Measurements from ENCODE around the gene BAG5.
A peak's percentile ranks its signal among the peaks of the same experiment; 100 is the strongest.
"Not testable (repeated sequence)": the region's sequence is repeated elsewhere in the genome, so short reads cannot be mapped to it uniquely, and the experiment has no call there.

The BAG5 gene

DNA sequence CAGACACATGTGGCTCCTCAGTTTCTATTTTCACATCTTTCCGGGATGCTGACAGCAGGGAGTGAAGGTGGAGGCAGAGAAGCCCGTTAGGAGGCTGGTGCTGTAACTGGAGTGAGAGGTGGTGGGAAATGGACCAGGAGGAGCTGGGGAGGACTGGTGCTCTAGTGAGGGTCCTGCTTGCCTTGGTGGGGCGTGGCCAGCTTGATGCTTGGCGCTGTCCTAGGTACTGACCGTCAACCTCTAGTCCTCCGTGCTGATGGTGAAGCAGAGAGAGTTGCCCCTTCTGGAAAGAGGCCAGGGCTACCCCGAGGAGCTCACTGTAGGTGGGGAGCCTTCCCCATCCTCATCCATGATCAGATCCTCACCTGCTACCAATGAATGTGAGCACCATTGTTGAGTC is 32.1 kb downstream of the BAG5 start:
- no peaks in the 10 kb centered on the region for H3K27me3 ChIP-seq (ENCODE audit: low read depth, low read length)
- H3K9me3 ChIP-seq (ENCODE audit: control insufficient read depth in 1 of 2, low read length in 2 of 2), result no peaks in the 10 kb centered on the region
- no peaks in the 10 kb centered on the region for H3K36me3 ChIP-seq (ENCODE audit: control insufficient read depth in 1 of 2, insufficient read depth in 2 of 2, low read length in 2 of 2)
- H3K27ac ChIP-seq (ENCODE audit: low read length), result no peak overlapping the region
- peaks cover 11 to 73% of the 10 kb centered on the region in 2 donors for H3K4me1 ChIP-seq (ENCODE audit: control insufficient read depth in 1 of 2, insufficient read depth in 2 of 2, low read length in 2 of 2)
- H3K4me3 ChIP-seq (ENCODE audit: low read depth in 1 of 2, low read length in 2 of 2), result peak overlapping the region in 1 of 2 donors; percentile 98

DNA sequence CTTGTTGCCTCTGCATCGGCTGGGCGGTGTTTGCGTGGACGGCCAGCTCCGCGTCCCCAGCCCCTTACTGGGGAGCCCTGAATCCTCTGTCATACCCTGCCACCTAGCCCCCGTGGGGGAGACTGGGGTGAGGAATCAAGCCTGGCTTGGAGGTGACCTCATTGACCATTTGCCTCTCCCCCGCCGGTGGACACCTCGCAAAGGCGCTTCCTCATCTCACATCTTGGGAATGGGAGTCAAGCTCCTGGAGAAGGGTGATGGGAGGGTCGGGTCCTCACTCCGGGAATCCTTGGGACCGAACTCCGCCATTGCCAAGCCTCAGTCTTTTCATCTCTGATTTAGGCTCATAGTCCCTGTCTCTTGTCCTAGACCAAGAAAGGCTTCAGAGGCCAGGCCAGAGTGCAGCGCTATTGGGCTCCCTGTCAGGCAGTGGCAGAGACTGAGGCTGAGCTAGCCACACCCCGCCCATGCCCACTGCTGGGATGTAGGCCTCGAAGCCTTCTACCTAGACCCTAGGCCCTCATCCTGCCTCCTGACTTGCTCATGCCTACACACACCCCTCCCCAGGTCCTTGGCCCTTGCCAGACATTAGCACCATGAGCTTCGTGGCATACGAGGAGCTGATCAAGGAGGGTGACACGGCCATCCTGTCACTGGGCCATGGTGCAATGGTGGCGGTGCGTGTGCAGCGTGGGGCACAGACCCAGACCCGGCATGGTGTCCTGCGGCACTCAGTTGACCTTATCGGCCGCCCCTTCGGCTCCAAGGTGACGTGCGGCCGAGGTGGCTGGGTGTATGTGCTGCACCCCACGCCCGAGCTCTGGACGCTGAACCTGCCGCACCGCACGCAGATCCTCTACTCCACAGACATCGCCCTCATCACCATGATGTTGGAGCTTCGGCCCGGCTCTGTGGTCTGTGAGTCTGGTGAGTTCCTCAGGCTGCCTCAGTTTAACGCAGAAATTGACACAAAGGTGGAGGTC is 32.8 kb downstream of the BAG5 start:
- no peaks in the 10 kb centered on the region for H3K27me3 ChIP-seq (ENCODE audit: low read depth, low read length)
- H3K36me3 ChIP-seq (ENCODE audit: control insufficient read depth in 1 of 2, insufficient read depth in 2 of 2, low read length in 2 of 2), result no peaks in the 10 kb centered on the region
- peak overlapping the region; percentile 88 to 98 for H3K4me3 ChIP-seq (ENCODE audit: low read depth in 1 of 2, low read length in 2 of 2)
- H3K4me1 ChIP-seq (ENCODE audit: control insufficient read depth in 1 of 2, insufficient read depth in 2 of 2, low read length in 2 of 2), result peaks cover 11 to 66% of the 10 kb centered on the region in 2 donors
- no peaks in the 10 kb centered on the region for H3K9me3 ChIP-seq (ENCODE audit: control insufficient read depth in 1 of 2, low read length in 2 of 2)
- H3K27ac ChIP-seq (ENCODE audit: low read length), result peak overlapping the region; percentile 74

DNA sequence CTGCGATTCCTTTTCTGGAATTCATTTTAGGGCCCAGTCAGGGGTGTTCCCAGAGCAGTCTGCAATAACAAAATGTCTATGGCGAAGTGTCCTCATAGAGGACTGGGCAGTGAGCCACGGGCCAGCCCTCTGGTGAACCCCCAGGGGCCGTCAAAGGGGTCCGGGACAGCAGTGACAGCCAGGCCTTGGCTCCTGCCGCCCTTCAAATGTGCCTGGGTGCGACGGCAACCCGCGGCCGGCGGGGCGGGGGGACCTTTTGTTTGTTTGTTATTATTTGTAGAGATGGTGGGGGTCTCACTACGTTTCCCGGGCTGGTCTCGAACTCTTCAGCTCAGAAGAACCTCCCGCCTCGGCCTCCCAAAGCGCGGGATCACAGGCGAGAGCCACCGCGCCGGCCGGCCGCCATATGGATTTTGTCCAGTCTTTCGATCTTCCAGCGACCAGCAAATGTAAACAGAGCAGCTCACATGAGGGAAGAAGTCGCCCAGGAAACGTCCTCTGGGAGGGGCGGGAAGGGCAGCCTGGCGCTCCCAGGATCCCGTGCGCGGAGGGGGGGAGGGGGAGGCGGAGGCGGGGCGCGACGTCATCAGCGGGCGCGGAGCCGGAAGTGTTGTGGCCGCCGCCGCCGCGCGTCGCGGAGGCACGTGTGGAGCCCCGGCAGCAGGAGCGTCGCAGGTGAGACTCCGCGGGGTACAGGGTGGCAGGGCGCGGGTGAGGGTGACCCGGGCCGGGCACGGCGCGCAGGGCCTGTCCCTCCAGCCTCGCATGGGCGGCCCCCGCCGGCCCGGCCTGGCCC is 33.7 kb downstream of the BAG5 start, which contains the start of gene TRMT61A:
TSS of gene TRMT61A (plus strand) at position 610 of the 796 bp plus-strand sequence. CDS start 783 bp downstream, outside the sequence.
- H3K9me3 ChIP-seq (ENCODE audit: control insufficient read depth in 1 of 2, low read length in 2 of 2), result no peaks in the 10 kb centered on the region
- peaks cover 11 to 57% of the 10 kb centered on the region in 2 donors for H3K4me1 ChIP-seq (ENCODE audit: control insufficient read depth in 1 of 2, insufficient read depth in 2 of 2, low read length in 2 of 2)
- peak within 1 kb of the TSS; percentile 88 to 98 for H3K4me3 ChIP-seq (ENCODE audit: low read depth in 1 of 2, low read length in 2 of 2)
- no peaks in the 10 kb centered on the region for H3K36me3 ChIP-seq (ENCODE audit: control insufficient read depth in 1 of 2, insufficient read depth in 2 of 2, low read length in 2 of 2)
- no peaks in the 10 kb centered on the region for H3K27me3 ChIP-seq (ENCODE audit: low read depth, low read length)
- H3K27ac ChIP-seq (ENCODE audit: low read length), result peak within 1 kb of the TSS; percentile 74

DNA sequence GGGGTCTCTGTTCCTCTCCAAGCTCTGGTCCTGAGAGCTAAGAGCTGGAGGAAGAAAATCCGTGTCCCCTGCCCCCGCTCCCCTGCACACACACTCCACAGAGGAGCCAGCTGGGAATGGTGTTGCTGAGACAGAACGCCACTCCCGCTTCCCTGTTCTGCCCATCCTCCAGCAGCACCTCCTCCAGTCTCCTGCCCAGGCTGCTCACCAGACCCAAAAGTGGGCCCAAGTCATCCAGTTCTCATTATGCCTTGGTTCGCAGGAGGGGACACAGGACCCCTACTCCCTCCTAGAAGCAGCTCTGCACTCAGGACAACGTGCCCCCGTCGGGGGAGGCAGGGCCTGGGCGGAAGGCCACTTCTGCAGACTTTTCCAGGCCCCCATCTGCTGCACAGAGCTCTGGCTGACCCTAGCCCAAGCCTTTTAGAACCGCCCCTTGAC is 34.3 kb downstream of the BAG5 start:
- Histone ChIP-seq H3K36me3 (ENCODE audit: control insufficient read depth in 1 of 2, insufficient read depth in 2 of 2, low read length in 2 of 2) (no peaks in the 10 kb centered on the region), H3K27me3 (ENCODE audit: low read depth, low read length) (no peaks in the 10 kb centered on the region), H3K4me1 (ENCODE audit: control insufficient read depth in 1 of 2, insufficient read depth in 2 of 2, low read length in 2 of 2) (peaks cover 11 to 55% of the 10 kb centered on the region in 2 donors), H3K27ac (ENCODE audit: low read length) (peak overlapping the region; percentile 74), H3K9me3 (ENCODE audit: control insufficient read depth in 1 of 2, low read length in 2 of 2) (no peaks in the 10 kb centered on the region), H3K4me3 (ENCODE audit: low read depth in 1 of 2, low read length in 2 of 2) (peak overlapping the region; percentile 60 to 98)

DNA sequence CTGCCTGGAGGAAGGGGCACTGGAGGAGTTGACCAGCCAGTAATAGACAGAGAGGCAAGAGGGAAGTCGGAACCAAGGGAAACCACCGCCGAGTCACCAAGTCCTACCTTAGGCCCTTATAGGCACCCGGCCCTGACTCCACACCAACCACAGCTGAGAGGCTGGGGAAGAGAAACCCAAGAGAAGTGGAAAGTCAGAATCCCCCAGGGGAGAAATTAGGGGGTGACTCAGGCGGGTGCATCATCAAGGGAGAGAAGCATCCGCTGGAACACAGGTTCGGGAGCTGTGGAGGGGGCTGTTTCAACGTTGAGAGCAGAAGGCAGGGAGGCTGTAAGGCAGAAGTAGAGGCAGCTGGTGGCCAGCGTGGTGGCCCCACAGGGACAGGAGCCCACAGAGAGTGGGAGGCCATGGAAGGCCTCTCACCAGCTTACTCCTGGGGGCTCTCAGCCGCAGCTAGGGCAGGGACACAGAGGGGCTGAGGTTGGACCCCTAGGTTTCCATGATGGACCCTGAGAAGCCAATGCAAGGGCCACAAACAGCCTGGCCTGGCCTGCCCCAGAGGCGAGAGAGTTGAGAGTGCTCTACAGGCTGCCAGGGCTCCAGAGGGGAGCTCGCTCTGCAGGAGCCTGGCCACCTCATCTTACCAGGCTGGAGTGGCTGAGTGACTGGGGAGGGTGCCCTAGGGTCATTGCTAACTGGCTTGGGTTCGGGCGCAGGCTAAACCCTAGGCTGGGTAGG is 34.9 kb downstream of the BAG5 start:
- H3K36me3 ChIP-seq (ENCODE audit: control insufficient read depth in 1 of 2, insufficient read depth in 2 of 2, low read length in 2 of 2), result no peaks in the 10 kb centered on the region
- H3K4me3 ChIP-seq (ENCODE audit: low read depth in 1 of 2, low read length in 2 of 2), result no peak overlapping the region
- no peaks in the 10 kb centered on the region for H3K9me3 ChIP-seq (ENCODE audit: control insufficient read depth in 1 of 2, low read length in 2 of 2)
- H3K27me3 ChIP-seq (ENCODE audit: low read depth, low read length), result no peaks in the 10 kb centered on the region
- H3K27ac ChIP-seq (ENCODE audit: low read length), result no peak overlapping the region
- peaks cover 11 to 54% of the 10 kb centered on the region in 2 donors for H3K4me1 ChIP-seq (ENCODE audit: control insufficient read depth in 1 of 2, insufficient read depth in 2 of 2, low read length in 2 of 2)

DNA sequence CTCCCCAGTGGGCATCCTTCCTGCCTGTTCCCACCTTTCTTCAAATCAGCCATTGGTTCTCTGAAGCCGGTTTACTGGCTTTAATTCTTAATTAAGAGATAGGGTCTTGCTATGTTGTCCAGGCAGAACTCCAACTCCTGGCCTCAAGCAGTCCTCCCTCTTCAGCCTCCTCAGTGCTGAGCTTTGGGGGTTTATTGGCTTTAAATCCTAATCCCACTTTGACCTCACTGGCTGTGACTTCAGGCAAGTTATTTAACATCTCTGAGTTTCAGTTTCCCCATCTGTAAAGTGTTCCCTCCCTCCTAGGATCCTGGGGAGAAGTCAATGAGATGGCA is 35.6 kb downstream of the BAG5 start:
- Histone ChIP-seq H3K27me3 (ENCODE audit: low read depth, low read length) (no peaks in the 10 kb centered on the region), H3K9me3 (ENCODE audit: control insufficient read depth in 1 of 2, low read length in 2 of 2) (no peaks in the 10 kb centered on the region), H3K4me3 (ENCODE audit: low read depth in 1 of 2, low read length in 2 of 2) (no peak overlapping the region), H3K27ac (ENCODE audit: low read length) (no peak overlapping the region), H3K36me3 (ENCODE audit: control insufficient read depth in 1 of 2, insufficient read depth in 2 of 2, low read length in 2 of 2) (no peaks in the 10 kb centered on the region), H3K4me1 (ENCODE audit: control insufficient read depth in 1 of 2, insufficient read depth in 2 of 2, low read length in 2 of 2) (peaks cover 11 to 52% of the 10 kb centered on the region in 2 donors)

DNA sequence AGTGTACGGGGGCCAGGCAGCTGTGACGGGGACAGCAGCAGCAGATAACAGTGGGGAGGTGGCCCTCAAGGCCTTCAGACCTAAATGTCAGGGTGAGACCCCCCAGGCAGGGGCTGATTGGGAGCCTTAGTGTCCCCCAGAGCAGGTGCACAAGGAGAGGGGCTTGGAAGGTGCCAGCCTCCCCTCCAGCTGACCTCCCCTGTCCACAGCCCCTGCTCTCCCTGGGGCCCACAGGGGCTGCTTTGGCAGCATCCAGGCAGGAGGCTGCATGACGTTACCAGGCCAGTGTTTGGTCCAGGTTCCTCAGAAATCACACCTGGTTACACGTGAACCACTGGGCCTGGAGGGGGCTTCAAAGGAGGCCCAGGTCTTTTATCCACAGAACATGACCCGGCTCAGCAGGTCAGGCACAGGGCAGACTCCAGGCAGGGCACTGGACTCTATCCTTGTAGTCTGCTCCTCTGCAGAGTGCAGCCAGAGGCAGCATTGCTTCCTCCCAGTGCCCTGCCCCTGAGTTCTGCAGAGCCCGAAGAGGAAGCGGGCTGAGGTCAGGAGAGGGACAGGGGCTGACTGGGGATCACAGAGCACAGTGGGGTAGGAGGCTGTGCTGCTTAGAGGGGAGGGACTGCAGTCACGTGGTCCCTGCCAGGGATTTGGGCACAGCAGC is 36.1 kb downstream of the BAG5 start:
- Histone ChIP-seq H3K4me1 (ENCODE audit: control insufficient read depth in 1 of 2, insufficient read depth in 2 of 2, low read length in 2 of 2) (peaks cover 11 to 47% of the 10 kb centered on the region in 2 donors), H3K27me3 (ENCODE audit: low read depth, low read length) (no peaks in the 10 kb centered on the region), H3K36me3 (ENCODE audit: control insufficient read depth in 1 of 2, insufficient read depth in 2 of 2, low read length in 2 of 2) (no peaks in the 10 kb centered on the region), H3K9me3 (ENCODE audit: control insufficient read depth in 1 of 2, low read length in 2 of 2) (no peaks in the 10 kb centered on the region), H3K27ac (ENCODE audit: low read length) (no peak overlapping the region), H3K4me3 (ENCODE audit: low read depth in 1 of 2, low read length in 2 of 2) (no peak overlapping the region)

DNA sequence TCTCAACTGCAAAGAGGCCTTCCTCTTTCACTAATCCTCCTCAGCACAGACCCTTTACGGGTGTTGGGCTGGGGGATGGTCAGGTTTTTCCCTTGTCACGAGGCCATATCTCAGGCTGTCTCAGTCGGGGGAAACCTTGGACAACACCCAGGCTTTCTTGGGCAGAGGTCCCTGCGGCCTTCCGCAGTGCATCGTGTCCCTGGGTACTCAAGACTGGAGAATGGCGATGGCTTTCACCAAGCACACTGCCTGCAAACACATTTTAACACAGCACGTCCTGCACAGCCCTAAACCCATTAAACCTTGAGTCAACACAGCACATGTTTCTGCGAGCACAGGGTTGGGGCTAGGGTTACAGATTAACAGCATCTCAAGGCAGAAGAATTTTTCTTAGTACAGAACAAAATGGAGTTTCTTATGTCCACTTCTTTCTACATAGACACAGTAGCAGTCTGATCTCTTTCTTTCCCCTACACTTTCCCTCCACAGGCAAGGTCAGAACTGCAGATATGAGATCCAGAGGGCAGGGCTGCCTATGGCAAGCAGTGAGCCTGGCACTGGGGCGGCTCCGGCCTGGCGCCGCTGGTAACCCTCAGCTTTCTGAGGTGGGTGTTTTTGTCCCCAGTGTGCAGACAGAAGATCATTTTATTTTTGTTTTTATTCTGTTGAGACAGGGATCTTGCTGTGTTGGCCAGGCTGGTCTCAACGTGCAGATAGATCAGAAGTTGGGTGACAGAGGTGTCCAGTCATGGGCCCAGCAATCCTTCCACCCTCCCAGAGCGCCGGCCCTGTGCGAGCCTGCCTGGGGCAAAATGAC is 36.8 kb downstream of the BAG5 start:
- H3K9me3 ChIP-seq (ENCODE audit: control insufficient read depth in 1 of 2, low read length in 2 of 2); H3K4me3 ChIP-seq (ENCODE audit: low read depth in 1 of 2, low read length in 2 of 2); H3K27ac ChIP-seq (ENCODE audit: low read length); H3K27me3 ChIP-seq (ENCODE audit: low read depth, low read length); H3K36me3 ChIP-seq (ENCODE audit: control insufficient read depth in 1 of 2, insufficient read depth in 2 of 2, low read length in 2 of 2): not testable (repeated sequence)
- peaks cover 11 to 42% of the 10 kb centered on the region in 2 donors for H3K4me1 ChIP-seq (ENCODE audit: control insufficient read depth in 1 of 2, insufficient read depth in 2 of 2, low read length in 2 of 2)

DNA sequence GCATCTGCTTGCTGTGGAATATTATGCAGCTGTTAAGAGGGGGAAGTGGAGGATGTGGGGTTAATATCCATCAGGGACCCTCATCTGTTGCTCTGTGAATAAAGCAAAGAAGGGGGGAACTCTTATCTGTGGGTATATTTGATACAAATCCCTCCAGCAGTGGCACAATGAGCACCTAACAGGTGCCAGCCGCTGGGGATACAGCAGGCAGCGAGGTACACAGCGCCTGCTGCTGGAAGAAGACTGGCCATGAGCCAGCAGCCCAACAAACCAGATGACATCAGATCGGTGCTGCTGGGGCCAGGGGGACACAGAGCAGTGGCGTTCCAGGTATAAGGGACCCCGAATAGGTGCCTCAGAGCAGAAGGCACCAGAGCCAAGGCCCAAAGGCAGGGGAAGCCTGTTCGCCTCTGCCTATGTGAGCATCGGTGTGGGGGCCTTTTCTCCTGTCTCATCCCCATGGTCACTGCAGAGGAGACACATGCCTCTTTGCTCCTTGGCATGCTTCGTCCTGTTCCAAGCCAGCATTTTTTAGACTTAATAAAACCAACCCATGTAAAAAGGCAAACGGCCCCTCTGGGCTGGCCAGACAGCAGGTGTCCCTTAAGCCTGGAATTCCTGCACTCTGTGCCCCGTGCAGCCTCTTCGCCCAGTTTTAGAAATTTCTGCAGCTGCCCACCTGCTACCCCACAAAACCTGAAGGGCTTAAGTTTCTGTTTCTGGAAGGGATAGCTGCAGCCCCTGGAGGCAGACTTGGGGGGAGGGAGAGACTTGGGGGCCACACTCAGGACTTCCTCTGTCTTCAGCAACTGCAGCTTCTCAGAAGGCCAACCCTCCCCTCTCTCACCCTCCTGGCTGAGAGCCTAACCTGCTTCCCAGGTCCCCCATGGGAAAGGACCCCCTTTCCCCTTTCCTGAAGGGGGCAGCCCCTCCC is 38.2 kb downstream of the BAG5 start:
- no peak overlapping the region for H3K27ac ChIP-seq (ENCODE audit: low read length)
- H3K27me3 ChIP-seq (ENCODE audit: low read depth, low read length), result no peaks in the 10 kb centered on the region
- peaks cover 0 to 4% of the 10 kb centered on the region in 2 donors for H3K36me3 ChIP-seq (ENCODE audit: control insufficient read depth in 1 of 2, insufficient read depth in 2 of 2, low read length in 2 of 2)
- H3K4me3 ChIP-seq (ENCODE audit: low read depth in 1 of 2, low read length in 2 of 2), result no peak overlapping the region
- H3K4me1 ChIP-seq (ENCODE audit: control insufficient read depth in 1 of 2, insufficient read depth in 2 of 2, low read length in 2 of 2), result peaks cover 4 to 42% of the 10 kb centered on the region in 2 donors
- no peaks in the 10 kb centered on the region for H3K9me3 ChIP-seq (ENCODE audit: control insufficient read depth in 1 of 2, low read length in 2 of 2)

All from muscle layer of duodenum (tissue), 2 donors.